ENCODE results near the gene COL25A1.

GRCh38 chr4:109231331-109231730 lies 71.1 kb downstream of the COL25A1 start:
- TF ChIP-seq BHLHE40 (IDR thresholded peaks at IDR 0.05; ENCODE audit: borderline replicate concordance) (no peak), CTBP1 (IDR thresholded peaks at IDR 0.05; ENCODE audit: borderline replicate concordance) (no peak)
